C4-2B (cell line): ENCODE measurements around the gene ZBTB20.

Experiments used
- ZFX ChIP-seq: fragments of 450-650 bp; IDR thresholded peaks from 2 replicates; pipeline ENCODE4 v1.6.1; 2017
- TF ChIP-seq, protein P1 (sequence below): fragments of 450-650 bp; conservative IDR thresholded peaks from 2 replicates; pipeline ENCODE4 v1.5.1; 2017; ENCODE audit warnings: mild to moderate bottlenecking

DNA sequence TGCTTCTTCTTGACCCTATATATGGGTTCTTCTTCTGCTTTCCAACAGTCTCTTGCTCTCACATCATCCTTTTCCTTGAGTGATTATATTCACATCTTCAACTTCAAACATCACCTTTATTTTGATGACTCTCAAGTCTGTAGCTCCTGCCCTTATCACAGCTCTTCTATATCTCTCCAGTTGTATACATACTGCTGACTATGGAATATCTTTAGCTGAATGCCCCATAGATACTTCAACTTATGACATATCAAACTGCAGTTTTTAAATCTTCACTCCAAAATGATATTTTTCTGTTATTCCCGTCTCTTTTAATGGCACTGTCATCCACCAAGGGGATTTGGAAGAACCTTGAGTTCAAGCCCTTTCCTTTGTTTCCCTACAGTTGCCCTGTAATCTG is 139.1 kb downstream of the ZBTB20 start:
- TF ChIP-seq, protein P1, sequence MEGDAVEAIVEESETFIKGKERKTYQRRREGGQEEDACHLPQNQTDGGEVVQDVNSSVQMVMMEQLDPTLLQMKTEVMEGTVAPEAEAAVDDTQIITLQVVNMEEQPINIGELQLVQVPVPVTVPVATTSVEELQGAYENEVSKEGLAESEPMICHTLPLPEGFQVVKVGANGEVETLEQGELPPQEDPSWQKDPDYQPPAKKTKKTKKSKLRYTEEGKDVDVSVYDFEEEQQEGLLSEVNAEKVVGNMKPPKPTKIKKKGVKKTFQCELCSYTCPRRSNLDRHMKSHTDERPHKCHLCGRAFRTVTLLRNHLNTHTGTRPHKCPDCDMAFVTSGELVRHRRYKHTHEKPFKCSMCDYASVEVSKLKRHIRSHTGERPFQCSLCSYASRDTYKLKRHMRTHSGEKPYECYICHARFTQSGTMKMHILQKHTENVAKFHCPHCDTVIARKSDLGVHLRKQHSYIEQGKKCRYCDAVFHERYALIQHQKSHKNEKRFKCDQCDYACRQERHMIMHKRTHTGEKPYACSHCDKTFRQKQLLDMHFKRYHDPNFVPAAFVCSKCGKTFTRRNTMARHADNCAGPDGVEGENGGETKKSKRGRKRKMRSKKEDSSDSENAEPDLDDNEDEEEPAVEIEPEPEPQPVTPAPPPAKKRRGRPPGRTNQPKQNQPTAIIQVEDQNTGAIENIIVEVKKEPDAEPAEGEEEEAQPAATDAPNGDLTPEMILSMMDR = no peak
- no peak for TF ChIP-seq ZFX
